GM18873 (cell line): ENCODE data around the gene HOXC12.

Experiments used
- ATAC-seq: cut with Tn5 transposase; IDR thresholded peaks from one replicate; pipeline ENCODE4 v1.9.1; 2021; ENCODE audit warnings: mild to moderate bottlenecking, moderate library complexity, moderate number of reproducible peaks; ENCODE audit not compliant: unreplicated experiment, low FRiP score

HOXC12 gene

DNA sequence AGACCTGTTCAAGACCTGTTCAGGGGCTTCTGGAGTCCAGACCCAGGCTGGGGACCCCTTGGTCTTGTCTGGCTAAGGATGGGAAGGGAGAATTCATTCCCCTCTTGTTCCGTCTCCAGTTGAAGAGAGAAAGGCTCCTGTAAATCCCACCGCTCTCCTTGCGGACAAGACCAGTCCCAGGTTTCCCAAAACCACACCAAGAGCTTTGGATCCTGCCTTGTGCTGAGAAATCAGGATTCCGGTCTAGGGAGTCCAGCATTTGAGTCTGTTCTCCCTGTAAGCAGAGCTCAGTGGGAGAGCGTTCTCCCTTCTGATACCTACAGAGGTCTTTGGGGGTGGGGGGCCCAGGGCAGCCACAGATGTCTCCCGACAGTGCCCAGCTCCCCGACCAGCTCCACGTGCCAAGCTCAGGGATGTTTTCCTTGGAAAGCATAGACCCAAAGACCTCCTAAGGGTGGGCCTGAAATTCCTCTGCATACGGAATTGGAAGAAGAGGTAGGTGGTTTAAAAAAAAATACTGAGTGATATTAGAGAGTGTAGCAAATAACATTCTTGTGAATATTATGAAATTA, 14.2 kb upstream of the HOXC12 start:
- ATAC-seq = no peak

DNA sequence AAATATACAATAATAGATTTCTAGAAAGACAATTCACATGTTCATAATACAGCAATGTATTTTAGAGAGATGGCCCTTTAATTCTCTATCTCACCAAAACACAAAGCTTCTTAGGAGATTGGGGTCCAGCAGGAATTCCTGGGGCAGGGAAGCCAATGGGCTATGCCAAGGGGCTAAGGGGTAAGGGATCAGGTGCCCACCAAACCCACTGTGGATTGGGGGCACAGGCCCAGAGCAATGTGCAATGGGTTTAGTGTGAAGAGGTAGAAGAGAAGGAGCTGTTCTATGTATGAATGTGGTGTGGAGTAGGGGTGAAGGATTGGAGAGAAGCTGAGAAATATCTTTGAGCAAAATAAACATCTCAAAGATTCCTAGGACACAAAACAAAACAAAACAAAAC, 13.5 kb upstream of the HOXC12 start:
- no peak for ATAC-seq

DNA sequence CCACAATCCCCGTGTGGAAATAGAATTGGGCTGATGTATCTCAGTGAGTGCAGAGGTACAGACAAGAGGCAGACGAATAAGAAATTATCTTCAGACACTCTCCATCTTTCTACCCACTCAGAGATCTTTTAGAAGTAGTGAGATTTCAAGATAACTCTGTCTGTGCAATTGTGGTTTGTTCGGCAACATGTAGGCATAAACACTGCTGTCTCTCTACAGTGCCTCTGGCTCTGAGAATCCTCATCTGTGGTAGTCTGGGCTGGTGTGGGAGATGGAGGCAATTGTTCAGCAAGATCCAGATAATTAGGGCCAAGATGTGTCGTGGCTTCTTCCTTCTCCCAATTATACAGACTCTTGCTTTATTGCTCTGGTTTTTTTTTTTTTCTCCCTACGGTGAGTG, 13.0 kb upstream of the HOXC12 start:
- no peak for ATAC-seq

DNA sequence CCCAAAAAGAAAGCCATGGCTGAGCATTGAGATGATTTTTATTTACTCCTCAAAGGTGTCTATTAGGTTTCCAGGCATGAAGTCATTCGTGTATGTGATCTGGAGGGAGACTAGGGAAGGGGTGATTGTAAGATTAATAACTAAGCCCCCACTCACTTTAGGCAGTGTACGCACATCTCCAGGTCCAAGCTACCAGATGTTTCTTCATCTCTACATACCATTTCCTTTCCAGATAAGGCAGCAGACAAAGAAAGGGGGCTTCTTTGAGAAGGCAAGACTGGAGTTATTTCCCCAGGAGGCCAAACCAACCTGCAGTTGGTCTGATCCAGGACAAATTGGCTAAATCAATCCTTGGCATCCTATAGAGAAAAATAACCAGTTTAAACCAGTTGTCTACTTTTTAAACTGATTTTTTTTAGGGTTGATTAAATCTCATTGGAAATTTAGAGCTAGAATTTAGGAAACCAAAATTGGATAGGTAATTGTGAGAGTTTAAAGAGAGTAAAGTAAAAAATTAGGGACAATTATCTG, 12.2 kb upstream of the HOXC12 start:
- ATAC-seq = no peak

- no peak for ATAC-seq
These were observed 10.5 kb upstream of the HOXC12 start for GRCh38 chr12:53944209-53944608.

GRCh38 chr12:53944907-53945847, 9.5 kb upstream of the HOXC12 start:
- no peak for ATAC-seq

DNA sequence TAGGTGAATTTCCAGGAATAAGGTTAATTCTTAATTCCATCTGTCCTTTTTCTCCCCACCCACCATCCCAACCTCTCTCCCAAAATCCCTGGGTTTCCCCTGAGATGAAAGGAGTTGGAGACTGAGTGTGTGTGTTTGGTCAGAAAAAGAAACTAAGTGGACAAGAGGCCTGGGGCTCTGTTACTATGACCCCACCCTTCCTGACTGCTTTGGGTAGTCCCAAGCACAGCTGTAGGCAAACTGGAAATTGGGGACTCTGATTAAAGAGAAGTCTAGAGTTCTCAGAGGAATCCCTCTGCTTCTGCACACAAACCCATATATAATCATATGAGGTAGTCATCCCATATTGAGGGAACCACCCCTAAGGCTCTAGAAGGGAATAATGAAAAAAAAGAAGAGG, 7.0 kb upstream of the HOXC12 start:
- no peak for ATAC-seq

- ATAC-seq = no peak
These were observed 5.8 kb upstream of the HOXC12 start for GRCh38 chr12:53948650-53949593.

DNA sequence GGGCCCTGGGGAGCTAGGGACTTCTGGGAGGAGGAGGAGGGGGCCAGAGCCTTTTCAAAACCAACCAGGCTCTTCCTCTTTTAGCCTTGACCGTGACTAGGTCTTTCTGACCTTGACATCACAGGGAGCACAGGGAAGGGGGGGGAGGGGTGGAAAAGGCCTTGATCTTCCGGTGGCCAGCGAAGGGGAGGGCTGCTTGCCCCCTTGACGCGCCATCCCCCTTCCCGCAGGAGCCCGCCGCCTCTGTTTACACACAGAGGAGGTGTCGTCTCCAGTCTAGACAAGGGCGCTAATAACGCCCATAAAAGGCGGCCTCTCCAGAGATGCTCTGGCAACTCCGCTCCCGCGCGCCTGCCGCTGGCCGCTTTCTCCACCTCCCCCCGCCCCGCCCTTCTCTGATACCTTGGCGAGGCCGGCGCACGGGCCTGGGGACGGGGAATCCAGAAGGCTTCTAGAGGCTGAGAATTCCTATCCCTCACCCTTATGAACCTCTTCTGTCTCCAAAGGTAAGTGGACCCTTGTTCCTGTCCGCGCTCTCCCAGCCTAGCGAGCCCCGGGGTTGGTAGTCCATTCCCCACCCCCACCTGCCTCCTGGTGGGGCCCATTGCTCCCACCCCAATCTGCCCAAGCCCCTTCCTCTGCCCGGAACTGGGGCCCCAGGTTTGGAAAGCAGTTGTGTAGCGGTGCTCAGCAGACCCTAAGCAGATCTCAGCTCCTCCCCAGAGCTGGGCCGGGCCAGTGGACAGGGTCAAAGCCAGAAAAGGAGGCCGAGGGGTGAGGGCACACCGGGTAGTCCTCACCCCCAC, 4.9 kb upstream of the HOXC12 start:
- ATAC-seq = no peak

GRCh38 chr12:53950437-53950773, 4.3 kb upstream of the HOXC12 start:
- no peak for ATAC-seq

DNA sequence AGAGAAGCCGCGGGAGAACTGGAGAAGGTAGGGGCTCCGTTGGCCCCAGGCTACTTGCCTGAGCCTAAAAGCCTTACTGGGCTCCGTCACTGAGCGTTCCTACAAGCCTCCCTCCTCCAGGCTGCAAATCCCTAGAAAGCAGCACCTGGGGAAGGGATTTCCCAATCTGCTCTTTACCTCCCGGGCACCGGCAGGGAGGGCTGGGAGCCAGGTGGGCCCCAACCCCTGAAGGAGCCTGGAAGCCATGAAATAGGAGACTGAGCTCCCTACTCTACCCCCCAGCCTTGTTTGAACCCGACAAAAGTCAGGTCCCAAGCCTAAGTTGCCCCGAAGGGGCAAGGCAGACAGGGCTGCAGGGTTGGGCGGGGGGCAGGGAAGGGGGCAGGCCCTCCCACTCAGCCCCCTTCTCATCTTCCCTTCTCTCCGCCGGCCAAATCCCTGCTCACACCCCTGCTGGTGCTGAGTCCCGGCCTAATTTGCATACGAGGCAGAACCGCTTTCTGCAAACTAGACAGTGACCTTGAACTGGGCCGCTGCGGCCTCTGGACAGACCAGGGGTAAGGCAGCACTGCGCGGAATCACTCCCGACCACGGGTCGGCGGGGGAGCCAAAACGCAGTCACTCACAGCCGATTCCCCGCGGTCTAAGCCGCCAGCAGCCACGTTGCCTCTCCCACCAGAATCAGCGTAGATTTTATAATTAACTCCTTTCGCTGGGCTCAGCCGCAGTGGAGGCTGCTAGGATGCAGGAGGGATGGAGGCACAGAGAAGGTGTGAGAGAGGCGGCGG, 3.7 kb upstream of the HOXC12 start:
- ATAC-seq = no peak

- ATAC-seq = no peak
These were observed 2.9 kb upstream of the HOXC12 start for GRCh38 chr12:53951577-53952334.

GRCh38 chr12:53952335-53952694, 2.4 kb upstream of the HOXC12 start:
- no peak for ATAC-seq

GRCh38 chr12:53952871-53953734, 1.6 kb upstream of the HOXC12 start:
- ATAC-seq = no peak

GRCh38 chr12:53953831-53954693, 641 bp upstream of the HOXC12 start:
- ATAC-seq = no peak

DNA sequence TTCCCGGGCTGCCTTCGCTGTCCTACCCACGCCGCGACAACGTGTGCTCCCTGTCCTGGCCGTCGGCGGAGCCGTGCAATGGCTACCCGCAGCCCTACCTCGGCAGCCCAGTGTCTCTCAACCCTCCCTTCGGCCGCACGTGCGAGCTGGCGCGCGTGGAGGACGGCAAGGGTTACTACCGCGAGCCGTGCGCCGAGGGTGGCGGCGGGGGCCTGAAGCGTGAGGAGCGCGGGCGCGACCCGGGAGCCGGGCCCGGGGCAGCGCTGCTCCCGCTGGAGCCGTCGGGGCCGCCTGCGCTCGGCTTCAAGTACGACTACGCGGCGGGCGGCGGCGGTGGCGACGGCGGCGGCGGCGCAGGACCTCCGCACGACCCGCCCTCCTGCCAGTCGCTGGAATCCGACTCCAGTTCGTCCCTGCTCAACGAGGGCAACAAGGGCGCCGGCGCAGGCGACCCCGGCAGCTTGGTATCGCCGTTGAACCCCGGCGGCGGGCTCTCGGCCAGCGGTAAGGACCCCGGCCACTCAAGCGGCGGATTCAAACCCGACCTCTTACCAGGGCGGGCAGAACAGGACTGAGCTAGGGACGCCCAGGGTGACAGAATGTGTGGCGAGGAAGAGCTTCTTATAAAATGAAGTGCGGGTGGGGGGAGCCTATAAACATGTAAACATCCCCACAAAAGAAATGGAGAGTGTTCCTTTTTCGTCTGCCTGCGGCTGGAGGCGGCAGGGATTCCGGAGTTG, 503 bp downstream of the HOXC12 start:
- no peak for ATAC-seq
